Measurements from ENCODE around the gene CDHR1.

Gene CDHR1

DNA sequence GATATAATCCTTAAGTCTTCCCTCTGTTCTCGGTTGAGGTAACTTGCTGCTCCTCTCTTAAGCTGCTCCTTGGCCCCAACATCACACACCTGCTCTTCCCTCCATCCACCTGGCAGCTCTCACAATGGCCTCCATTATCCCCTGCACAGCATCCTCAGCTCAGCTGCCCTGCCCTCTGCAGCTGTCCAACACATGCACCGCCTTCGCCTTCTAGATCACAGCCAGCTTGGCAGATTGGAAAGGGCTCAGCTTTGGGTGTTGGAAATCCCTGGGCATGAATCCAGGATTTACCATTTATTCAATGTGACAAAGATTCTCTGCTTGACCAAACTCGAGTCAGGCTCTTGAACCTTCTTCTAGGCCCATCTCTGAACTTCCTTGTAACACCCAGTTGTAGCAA, 71.1 kb downstream of the CDHR1 start:
- DNase-seq, result no peak

DNA sequence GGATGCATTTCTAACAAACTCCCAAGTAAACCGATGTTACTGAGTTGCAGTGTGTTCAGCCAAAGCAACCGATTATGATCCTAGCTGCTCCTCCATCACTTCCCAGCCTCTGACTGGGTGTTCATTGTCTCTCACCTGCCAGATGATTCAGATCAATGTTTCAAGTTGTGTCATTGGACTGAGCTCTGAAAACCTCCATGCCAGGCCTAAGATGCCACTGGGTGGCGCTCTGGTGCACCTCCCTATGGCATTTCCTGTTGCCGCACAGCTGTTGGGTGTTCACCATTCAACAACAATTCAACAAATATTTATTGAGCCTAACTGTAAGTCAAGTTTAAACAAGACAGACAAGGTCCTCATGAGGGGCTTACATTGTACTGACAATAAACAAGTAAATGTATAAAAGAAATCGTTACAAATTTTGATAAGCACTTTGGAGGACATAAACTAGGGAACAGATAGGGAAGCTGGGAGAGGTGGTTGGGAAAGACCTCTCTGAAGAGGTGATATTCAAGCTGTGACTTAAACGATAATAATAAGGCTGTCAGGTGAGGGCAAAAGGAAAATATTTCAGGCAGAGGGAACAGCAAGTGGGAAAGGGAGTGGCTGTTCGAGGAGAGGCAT, 73.3 kb downstream of the CDHR1 start:
- DNase-seq, result peak in 5 of 6 experiments; percentile 1 to 32 (median 10)

DNA sequence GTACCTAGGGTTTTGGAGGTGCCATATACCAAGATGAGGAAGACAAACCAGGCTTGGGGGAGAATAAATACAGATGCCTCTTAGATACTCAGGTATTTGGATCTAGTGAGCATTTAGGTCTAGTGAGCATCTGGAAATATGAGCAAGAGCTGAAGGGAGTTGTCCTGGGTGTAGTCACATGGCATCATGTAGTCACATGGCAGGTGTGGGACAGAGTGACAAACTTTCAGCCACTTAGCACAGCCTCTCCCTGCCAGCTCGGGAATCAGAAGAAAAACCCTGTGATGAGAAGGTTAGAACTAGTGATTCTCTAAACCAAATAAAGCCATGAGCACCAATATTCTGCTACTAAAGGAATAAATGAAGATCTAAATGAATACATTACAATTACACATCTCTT, 74.8 kb downstream of the CDHR1 start:
- DNase-seq, result no peak
